K562 (cell line): ENCODE results near the gene BCL10. TPM values are rescaled to one million over a fixed set of nuclear protein-coding genes. Genes with fewer than 3 reads are reported as not detected.
A peak's percentile ranks its signal among the peaks of the same experiment; 100 is the strongest.

Experiments used
- BRF2 ChIP-seq: IDR thresholded peaks from 3 replicates; pipeline ENCODE4 v1.6.1; 2011; ENCODE audit warnings: borderline replicate concordance, mild to moderate bottlenecking; ENCODE audit not compliant: insufficient read length, insufficient read depth
- KDM4B ChIP-seq, 2 experiments: fragments of 450-650 bp in 1 of 2; sonication (generic) in 1 of 2; IDR thresholded peaks; 2 replicates each; pipeline ENCODE4 v1.6.1; 2016 to 2017; ENCODE audit warnings: borderline replicate concordance in 2 of 2, antibody characterized with exemption in 1 of 2, low read depth in 1 of 2, mild to moderate bottlenecking in 1 of 2
- MCM2 ChIP-seq: fragments of 450-650 bp; IDR thresholded peaks from 2 replicates; pipeline ENCODE4 v1.6.1; 2017; ENCODE audit warnings: low read depth, mild to moderate bottlenecking
- NONO ChIP-seq, 2 experiments: fragments of 200-400 bp in 1 of 2; fragments of 450-650 bp in 1 of 2; formaldehyde crosslinking in 1 of 2; IDR thresholded peaks; 2 replicates each; pipeline ENCODE4 v1.6.1; 2017; ENCODE audit warnings: low read depth in 2 of 2, mild to moderate bottlenecking in 2 of 2, moderate library complexity in 2 of 2, low read length in 1 of 2
- PURB ChIP-seq: sonication (generic); formaldehyde crosslinking; IDR thresholded peaks from 2 replicates; pipeline ENCODE4 v1.9.0; 2021; ENCODE audit warnings: low read depth, mild to moderate bottlenecking, missing genetic modification reagents
- RBM22 ChIP-seq: fragments of 200-400 bp; formaldehyde crosslinking; IDR thresholded peaks from 2 replicates; pipeline ENCODE4 v1.6.1; 2018; ENCODE audit warnings: low read length, low read depth; ENCODE audit not compliant: poor library complexity, severe bottlenecking
- RBM25 ChIP-seq: fragments of 200-400 bp; formaldehyde crosslinking; IDR thresholded peaks from 2 replicates; pipeline ENCODE4 v1.6.1; 2018; ENCODE audit warnings: low read length, low read depth, moderate library complexity; ENCODE audit not compliant: severe bottlenecking
- RBM34 ChIP-seq: fragments of 200-400 bp; formaldehyde crosslinking; IDR thresholded peaks from 2 replicates; pipeline ENCODE4 v1.6.1; 2018; ENCODE audit warnings: low read length, borderline replicate concordance; ENCODE audit not compliant: insufficient read depth
- SMARCB1 ChIP-seq: IDR thresholded peaks from 2 replicates; pipeline ENCODE4 v1.6.1; 2011; ENCODE audit warnings: improper control_type of control experiment, low read depth; ENCODE audit not compliant: insufficient read length
- STAT5B ChIP-seq: fragments of 250-450 bp; sonication (Bioruptor Pico); IDR thresholded peaks from 2 replicates; pipeline ENCODE4 v1.8.0; 2021; ENCODE audit warnings: mild to moderate bottlenecking, inconsistent platforms
- THAP7 ChIP-seq: fragments of 250-450 bp; sonication (Bioruptor Pico); IDR thresholded peaks from 2 replicates; pipeline ENCODE4 v1.5.0; 2021
- ZBTB26 ChIP-seq: fragments of 450-650 bp; formaldehyde crosslinking; IDR thresholded peaks from 2 replicates; pipeline ENCODE4 v1.4.0; 2022; ENCODE audit warnings: missing genetic modification characterization
- ZBTB33 ChIP-seq: sonication (generic); formaldehyde crosslinking; IDR thresholded peaks from 2 replicates; pipeline ENCODE4 v1.8.1; 2023; ENCODE audit warnings: mild to moderate bottlenecking, missing genetic modification reagents
- ZC3H4 ChIP-seq: sonication (generic); formaldehyde crosslinking; IDR thresholded peaks from 2 replicates; pipeline ENCODE4 v1.9.0; 2021; ENCODE audit warnings: missing genetic modification reagents, borderline replicate concordance
- ZNF143 ChIP-seq: sonication (generic); formaldehyde crosslinking; IDR thresholded peaks from 2 replicates; pipeline ENCODE4 v1.9.0; 2022; ENCODE audit warnings: mild to moderate bottlenecking, missing genetic modification reagents
- ZNF217 ChIP-seq: sonication (generic); formaldehyde crosslinking; IDR thresholded peaks from 2 replicates; pipeline ENCODE4 v1.8.0; 2022; ENCODE audit warnings: mild to moderate bottlenecking, missing genetic modification reagents
- ZNF436 ChIP-seq: fragments of 250-450, 450-650 bp; sonication (Bioruptor Pico); formaldehyde crosslinking; IDR thresholded peaks from 2 replicates; pipeline ENCODE4 v1.7.0; 2020; ENCODE audit warnings: mild to moderate bottlenecking
- ZNF57 ChIP-seq: fragments of 450-650 bp; formaldehyde crosslinking; IDR thresholded peaks from 2 replicates; pipeline ENCODE4 v1.4.0; 2020; ENCODE audit warnings: mild to moderate bottlenecking, moderate library complexity
- ZNF644 ChIP-seq: fragments of 200-800 bp; sonication (Bioruptor generic); IDR thresholded peaks from 2 replicates; pipeline ENCODE4 v1.6.1; 2016; ENCODE audit warnings: low read depth, missing genetic modification characterization, missing compliant biosample characterization
- ZNF668 ChIP-seq: fragments of 250-450 bp; sonication (Bioruptor Pico); IDR thresholded peaks from 2 replicates; pipeline ENCODE4 v1.8.0; 2022; ENCODE audit warnings: mild to moderate bottlenecking, inconsistent platforms
- ZNF780A ChIP-seq: fragments of 250-450 bp; sonication (Bioruptor Pico); IDR thresholded peaks from 2 replicates; pipeline ENCODE4 v1.5.0; 2021; ENCODE audit warnings: mild to moderate bottlenecking
- polyA plus RNA-seq, 8 experiments: library from polyadenylated mRNA; depleted of rRNA in 4 of 8; stranded (reverse) in 5 of 8; unstranded in 3 of 8; fragments of >200 nt; fragmentation: Nextera tagmentation in 2 of 8; fragmentation: Illumina TruSeq in 1 of 8; extraction: Ambion mirVana in 2 of 8; extraction: Trizol in 1 of 8; gene quantifications; 2 replicates each; pipeline versions ENCODE4 v1.2.1 to v1.2.3, GENCODE V29; 2011 to 2014; ENCODE audit warnings: inconsistent platforms in 1 of 8, missing spikeins in 1 of 8
- total RNA-seq, 7 experiments: library from RNA; depleted of rRNA in 6 of 7; stranded (reverse); fragments of >200 nt in 6 of 7; fragmentation: Illumina TruSeq in 2 of 7; extraction: Trizol in 2 of 7; gene quantifications; 2 replicates each; pipeline versions ENCODE4 v1.2.1 to v1.2.3, GENCODE V29; 2011 to 2021; ENCODE audit warnings: low replicate concordance in 1 of 7

Gene BCL10
- total and polyA plus RNA-seq, 9 of the 15 experiments (the other 6 are each of a cell fraction or from before 2014, with no cell fraction given), result 8.0 to 19.4 (median 12.3) TPM

GRCh38 chr1:85279458-85280080 lies 3.1 kb upstream of the BCL10 start (continued):
- TF ChIP-seq ZBTB26, result peak; percentile 8; the same call in 1 of the 2 replicates
- no peak for TF ChIP-seq RBM25
- TF ChIP-seq RBM34, result no peak
- no peak for TF ChIP-seq ZNF57 (CRISPR knock-in tag)
- no peak for TF ChIP-seq ZNF143 (CRISPR knock-in tag)
- no peak for TF ChIP-seq PURB (CRISPR knock-in tag)
- no peak for TF ChIP-seq ZNF780A (CRISPR knock-in tag)
- TF ChIP-seq ZNF436 (CRISPR knock-in tag), result no peak
- TF ChIP-seq MCM2, result no peak
- TF ChIP-seq ZNF644 (tag), result peak; percentile 95
- TF ChIP-seq SMARCB1, result no peak
- TF ChIP-seq BRF2, result no peak
- TF ChIP-seq THAP7 (CRISPR knock-in tag), result no peak
- no peak for TF ChIP-seq ZBTB33
- peak; percentile 77; the same call in 1 of the 2 replicates for TF ChIP-seq ZNF668 (CRISPR knock-in tag)
- no peak for TF ChIP-seq KDM4B (IDR thresholded peaks at IDR 0.05; ENCODE audit: borderline replicate concordance in 2 of 2, low read depth in 1 of 2)
- TF ChIP-seq NONO (IDR thresholded peaks at IDR 0.05; ENCODE audit: low read depth in 2 of 2, low read length in 1 of 2), result no peak
- TF ChIP-seq ZC3H4, result no peak
- no peak for TF ChIP-seq ZNF217 (CRISPR knock-in tag)
- TF ChIP-seq RBM22, result no peak
- no peak; the same call in 1 of the 2 replicates for TF ChIP-seq STAT5B (CRISPR knock-in tag)
